NB4 (cell line): Measurements from ENCODE around the gene INPP5A.

Experiments
- POLR2A ChIP-seq: IDR thresholded peaks from 2 replicates; pipeline ENCODE4 v1.6.1; 2011; ENCODE audit warnings: mild to moderate bottlenecking; ENCODE audit not compliant: insufficient read length; ENCODE audit errors: extremely low read depth
- TF ChIP-seq, protein P1 (sequence below): IDR thresholded peaks from one replicate; pipeline ENCODE4 v1.5.1; 2012; ENCODE audit warnings: low read depth, low read length

DNA sequence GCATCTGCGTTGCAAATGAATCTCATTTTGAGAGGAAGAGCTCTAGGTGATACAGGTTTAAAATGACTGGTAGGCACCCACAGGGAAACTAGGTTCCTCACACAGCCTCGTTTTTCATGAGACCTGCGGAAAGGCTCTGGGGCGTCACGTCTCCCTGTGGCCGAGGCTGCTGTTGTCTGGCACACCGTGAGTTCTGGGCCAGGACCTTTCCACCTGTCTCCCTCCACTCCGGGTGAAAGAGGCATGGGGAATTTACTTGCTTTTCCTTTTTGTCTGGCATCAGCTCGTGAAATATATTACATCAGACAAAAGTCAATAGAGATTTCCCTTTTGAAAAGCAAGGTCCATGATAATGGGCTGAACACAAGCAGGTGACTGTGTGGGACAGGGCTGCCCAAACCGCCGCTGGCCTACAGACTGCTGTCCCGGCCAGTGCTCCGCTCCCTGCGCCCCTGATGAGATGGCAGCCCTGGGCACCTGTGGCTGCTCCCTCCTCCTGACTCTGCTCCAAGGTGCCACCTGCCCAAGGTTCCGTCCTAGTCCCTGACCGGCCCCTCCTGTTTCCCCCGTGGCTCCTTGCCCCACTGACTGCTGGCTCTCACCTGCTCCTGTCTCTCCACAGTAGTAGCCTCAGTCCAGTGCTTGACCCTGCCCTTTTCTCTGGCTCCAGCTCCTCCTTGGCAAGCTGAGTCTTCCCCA is 138.8 kb downstream of the INPP5A start:
- TF ChIP-seq, protein P1, sequence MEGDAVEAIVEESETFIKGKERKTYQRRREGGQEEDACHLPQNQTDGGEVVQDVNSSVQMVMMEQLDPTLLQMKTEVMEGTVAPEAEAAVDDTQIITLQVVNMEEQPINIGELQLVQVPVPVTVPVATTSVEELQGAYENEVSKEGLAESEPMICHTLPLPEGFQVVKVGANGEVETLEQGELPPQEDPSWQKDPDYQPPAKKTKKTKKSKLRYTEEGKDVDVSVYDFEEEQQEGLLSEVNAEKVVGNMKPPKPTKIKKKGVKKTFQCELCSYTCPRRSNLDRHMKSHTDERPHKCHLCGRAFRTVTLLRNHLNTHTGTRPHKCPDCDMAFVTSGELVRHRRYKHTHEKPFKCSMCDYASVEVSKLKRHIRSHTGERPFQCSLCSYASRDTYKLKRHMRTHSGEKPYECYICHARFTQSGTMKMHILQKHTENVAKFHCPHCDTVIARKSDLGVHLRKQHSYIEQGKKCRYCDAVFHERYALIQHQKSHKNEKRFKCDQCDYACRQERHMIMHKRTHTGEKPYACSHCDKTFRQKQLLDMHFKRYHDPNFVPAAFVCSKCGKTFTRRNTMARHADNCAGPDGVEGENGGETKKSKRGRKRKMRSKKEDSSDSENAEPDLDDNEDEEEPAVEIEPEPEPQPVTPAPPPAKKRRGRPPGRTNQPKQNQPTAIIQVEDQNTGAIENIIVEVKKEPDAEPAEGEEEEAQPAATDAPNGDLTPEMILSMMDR: no peak
- no peak for TF ChIP-seq POLR2A
